ENCODE measurements around the gene ALCAM. TPM values are rescaled to one million over a fixed set of nuclear protein-coding genes. Genes with fewer than 3 reads are reported as not detected.
A peak's percentile ranks its signal among the peaks of the same experiment; 100 is the strongest.

Gene ALCAM
- total and polyA plus RNA-seq, 7 experiments from 2014 or later: 0.94 to 10.3 (median 3.4) TPM

GRCh38 chr3:105528955-105529354 is 162.2 kb downstream of the ALCAM start:
- DNase-seq: no peak
- ChIA-PET CTCF (interaction anchor here (0.7 to 1.2 kb wide), 2 partner anchors 9 to 12 kb away, joined by 3 to 4 read pairs; no protein-coding TSS in a partner anchor), POLR2A (no interaction called here)
- intact Hi-C loops (cut with micrococcal nuclease): loop anchor here in 1 of 2 donors (10.0 kb wide), 1 partner anchor 676 kb away; no protein-coding TSS in a partner anchor
- Histone ChIP-seq H3K27ac (ENCODE audit: low read depth, low read length) (no peak overlapping the region), H3K9me3 (ENCODE audit: control insufficient read depth in 2 of 3, low read length in 3 of 3) (no peaks in the 10 kb centered on the region), H3K27me3 (ENCODE audit: control insufficient read depth in 2 of 2, insufficient read depth in 2 of 2, low read length in 2 of 2) (no peaks in the 10 kb centered on the region), H3K4me3 (ENCODE audit: low read length) (no peak overlapping the region), H3K4me1 (ENCODE audit: control insufficient read depth in 2 of 2, insufficient read depth in 2 of 2, low read length in 2 of 2) (no peaks in the 10 kb centered on the region), H3K36me3 (ENCODE audit: control insufficient read depth in 2 of 3, insufficient read depth in 3 of 3, low read length in 3 of 3) (no peaks in the 10 kb centered on the region)
- Mint-ChIP-seq H3K9me3 (no peaks in the 10 kb centered on the region), H3K4me1 (peaks cover 0 to 13% (median 4%) of the 10 kb centered on the region in 7 donors), H3K36me3 (peaks cover 0 to 4% (median 0%) of the 10 kb centered on the region in 5 donors), H3K4me3 (no peak overlapping the region), H3K27ac (no peak overlapping the region), H3K27me3 (no peaks in the 10 kb centered on the region)
- no peak for ATAC-seq

- H3K36me3 Mint-ChIP-seq: peaks cover 0 to 4% (median 0%) of the 10 kb centered on the region in 5 donors
- no peaks in the 10 kb centered on the region for H3K9me3 Mint-ChIP-seq
- peaks cover 0 to 13% (median 4%) of the 10 kb centered on the region in 7 donors for H3K4me1 Mint-ChIP-seq
- intact Hi-C loops (cut with micrococcal nuclease): loop anchor here in 1 of 2 donors (10.0 kb wide), 1 partner anchor 675 kb away; no protein-coding TSS in a partner anchor
- Histone ChIP-seq H3K9me3 (ENCODE audit: control insufficient read depth in 2 of 3, low read length in 3 of 3) (no peaks in the 10 kb centered on the region), H3K4me3 (ENCODE audit: low read length) (no peak overlapping the region), H3K4me1 (ENCODE audit: control insufficient read depth in 2 of 2, insufficient read depth in 2 of 2, low read length in 2 of 2) (no peaks in the 10 kb centered on the region), H3K27me3 (ENCODE audit: control insufficient read depth in 2 of 2, insufficient read depth in 2 of 2, low read length in 2 of 2) (no peaks in the 10 kb centered on the region), H3K36me3 (ENCODE audit: control insufficient read depth in 2 of 3, insufficient read depth in 3 of 3, low read length in 3 of 3) (no peaks in the 10 kb centered on the region), H3K27ac (ENCODE audit: low read depth, low read length) (no peak overlapping the region)
- H3K27me3 Mint-ChIP-seq: no peaks in the 10 kb centered on the region
- no peak overlapping the region for H3K27ac Mint-ChIP-seq
- no peak overlapping the region for H3K4me3 Mint-ChIP-seq
- POLR2A ChIA-PET: no interaction called here
- ATAC-seq (no peak), DNase-seq (no peak)
- CTCF ChIA-PET: interaction anchor here (1.2 kb wide), 1 partner anchor 10 kb away, joined by 4 read pairs; no protein-coding TSS in a partner anchor
These were observed 162.7 kb downstream of the ALCAM start for GRCh38 chr3:105529456-105529855.

GRCh38 chr3:105532251-105532650 is 165.5 kb downstream of the ALCAM start:
- no peaks in the 10 kb centered on the region for H3K4me1 ChIP-seq (ENCODE audit: control insufficient read depth in 2 of 2, insufficient read depth in 2 of 2, low read length in 2 of 2)
- Mint-ChIP-seq H3K27me3 (no peaks in the 10 kb centered on the region), H3K36me3 (peaks cover 0 to 6% (median 5%) of the 10 kb centered on the region in 5 donors), H3K4me3 (no peak overlapping the region), H3K4me1 (peaks cover 0 to 6% (median 0%) of the 10 kb centered on the region in 7 donors), H3K27ac (peak overlapping the region in 1 of 9 donors; percentile 23), H3K9me3 (no peaks in the 10 kb centered on the region)
- no peak overlapping the region for H3K27ac ChIP-seq (ENCODE audit: low read depth, low read length)
- DNase-seq (no peak), ATAC-seq (no peak)
- ChIA-PET POLR2A (no interaction called here), CTCF (no interaction called here)
- no peaks in the 10 kb centered on the region for H3K9me3 ChIP-seq (ENCODE audit: control insufficient read depth in 2 of 3, low read length in 3 of 3)
- no peaks in the 10 kb centered on the region for H3K36me3 ChIP-seq (ENCODE audit: control insufficient read depth in 2 of 3, insufficient read depth in 3 of 3, low read length in 3 of 3)
- H3K4me3 ChIP-seq (ENCODE audit: low read length): no peak overlapping the region
- no peaks in the 10 kb centered on the region for H3K27me3 ChIP-seq (ENCODE audit: control insufficient read depth in 2 of 2, insufficient read depth in 2 of 2, low read length in 2 of 2)
- intact Hi-C loops (cut with micrococcal nuclease): no loop called here

GRCh38 chr3:105533960-105534359 is 167.3 kb downstream of the ALCAM start:
- intact Hi-C loops (cut with micrococcal nuclease): no loop called here
- no peak overlapping the region for H3K27ac Mint-ChIP-seq
- Histone ChIP-seq H3K4me1 (ENCODE audit: control insufficient read depth in 2 of 2, insufficient read depth in 2 of 2, low read length in 2 of 2) (no peaks in the 10 kb centered on the region), H3K27ac (ENCODE audit: low read depth, low read length) (no peak overlapping the region), H3K4me3 (ENCODE audit: low read length) (no peak overlapping the region), H3K36me3 (ENCODE audit: control insufficient read depth in 2 of 3, insufficient read depth in 3 of 3, low read length in 3 of 3) (no peaks in the 10 kb centered on the region), H3K9me3 (ENCODE audit: control insufficient read depth in 2 of 3, low read length in 3 of 3) (no peaks in the 10 kb centered on the region), H3K27me3 (ENCODE audit: control insufficient read depth in 2 of 2, insufficient read depth in 2 of 2, low read length in 2 of 2) (no peaks in the 10 kb centered on the region)
- H3K27me3 Mint-ChIP-seq: no peaks in the 10 kb centered on the region
- H3K4me3 Mint-ChIP-seq: no peak overlapping the region
- H3K36me3 Mint-ChIP-seq: peaks cover 0 to 8% (median 5%) of the 10 kb centered on the region in 5 donors
- H3K4me1 Mint-ChIP-seq: no peaks in the 10 kb centered on the region
- H3K9me3 Mint-ChIP-seq: no peaks in the 10 kb centered on the region
- CTCF ChIA-PET: interaction anchor here (0.6 to 0.9 kb wide), 2 partner anchors 16 to 985 kb away, joined by 3 read pairs; no protein-coding TSS in a partner anchor
- ATAC-seq (no peak), DNase-seq (no peak)
- POLR2A ChIA-PET: no interaction called here

- H3K4me1 Mint-ChIP-seq: no peaks in the 10 kb centered on the region
- H3K27me3 Mint-ChIP-seq: no peaks in the 10 kb centered on the region
- intact Hi-C loops (cut with micrococcal nuclease): no loop called here
- Histone ChIP-seq H3K4me1 (ENCODE audit: control insufficient read depth in 2 of 2, insufficient read depth in 2 of 2, low read length in 2 of 2) (no peaks in the 10 kb centered on the region), H3K36me3 (ENCODE audit: control insufficient read depth in 2 of 3, insufficient read depth in 3 of 3, low read length in 3 of 3) (no peaks in the 10 kb centered on the region), H3K27me3 (ENCODE audit: control insufficient read depth in 2 of 2, insufficient read depth in 2 of 2, low read length in 2 of 2) (no peaks in the 10 kb centered on the region), H3K4me3 (ENCODE audit: low read length) (no peak overlapping the region), H3K9me3 (ENCODE audit: control insufficient read depth in 2 of 3, low read length in 3 of 3) (no peaks in the 10 kb centered on the region), H3K27ac (ENCODE audit: low read depth, low read length) (no peak overlapping the region)
- no peak for ATAC-seq
- peaks cover 0 to 8% (median 5%) of the 10 kb centered on the region in 5 donors for H3K36me3 Mint-ChIP-seq
- no peak overlapping the region for H3K27ac Mint-ChIP-seq
- DNase-seq: no peak
- H3K9me3 Mint-ChIP-seq: no peaks in the 10 kb centered on the region
- no peak overlapping the region for H3K4me3 Mint-ChIP-seq
- CTCF ChIA-PET: interaction anchor here (0.6 to 0.9 kb wide), 2 partner anchors 17 to 985 kb away, joined by 3 read pairs; no protein-coding TSS in a partner anchor
- POLR2A ChIA-PET: no interaction called here
These were observed 167.8 kb downstream of the ALCAM start for GRCh38 chr3:105534491-105534890.

GRCh38 chr3:105537371-105538080 is 170.8 kb downstream of the ALCAM start:
- intact Hi-C loops (cut with micrococcal nuclease): no loop called here
- no peak for DNase-seq
- no peaks in the 10 kb centered on the region for H3K4me1 Mint-ChIP-seq
- H3K9me3 ChIP-seq (ENCODE audit: control insufficient read depth in 2 of 3, low read length in 3 of 3): no peaks in the 10 kb centered on the region
- no peaks in the 10 kb centered on the region for H3K36me3 ChIP-seq (ENCODE audit: control insufficient read depth in 2 of 3, insufficient read depth in 3 of 3, low read length in 3 of 3)
- no peak overlapping the region for H3K27ac ChIP-seq (ENCODE audit: low read depth, low read length)
- no peaks in the 10 kb centered on the region for H3K27me3 ChIP-seq (ENCODE audit: control insufficient read depth in 2 of 2, insufficient read depth in 2 of 2, low read length in 2 of 2)
- no peak for ATAC-seq
- CTCF ChIA-PET: no interaction called here
- no peaks in the 10 kb centered on the region for H3K27me3 Mint-ChIP-seq
- H3K4me1 ChIP-seq (ENCODE audit: control insufficient read depth in 2 of 2, insufficient read depth in 2 of 2, low read length in 2 of 2): no peaks in the 10 kb centered on the region
- H3K27ac Mint-ChIP-seq: no peak overlapping the region
- H3K9me3 Mint-ChIP-seq: no peaks in the 10 kb centered on the region
- POLR2A ChIA-PET: no interaction called here
- peaks cover 0 to 17% (median 4%) of the 10 kb centered on the region in 5 donors for H3K36me3 Mint-ChIP-seq
- H3K4me3 ChIP-seq (ENCODE audit: low read length): no peak overlapping the region
- no peak overlapping the region for H3K4me3 Mint-ChIP-seq

- Mint-ChIP-seq H3K4me3 (no peak overlapping the region), H3K9me3 (no peaks in the 10 kb centered on the region), H3K27me3 (no peaks in the 10 kb centered on the region), H3K4me1 (no peaks in the 10 kb centered on the region), H3K27ac (no peak overlapping the region), H3K36me3 (peaks cover 0 to 24% (median 5%) of the 10 kb centered on the region in 5 donors)
- Histone ChIP-seq H3K4me3 (ENCODE audit: low read length) (no peak overlapping the region), H3K4me1 (ENCODE audit: control insufficient read depth in 2 of 2, insufficient read depth in 2 of 2, low read length in 2 of 2) (no peaks in the 10 kb centered on the region), H3K27ac (ENCODE audit: low read depth, low read length) (no peak overlapping the region), H3K36me3 (ENCODE audit: control insufficient read depth in 2 of 3, insufficient read depth in 3 of 3, low read length in 3 of 3) (no peaks in the 10 kb centered on the region), H3K9me3 (ENCODE audit: control insufficient read depth in 2 of 3, low read length in 3 of 3) (no peaks in the 10 kb centered on the region), H3K27me3 (ENCODE audit: control insufficient read depth in 2 of 2, insufficient read depth in 2 of 2, low read length in 2 of 2) (no peaks in the 10 kb centered on the region)
- intact Hi-C loops (cut with micrococcal nuclease): no loop called here
- ChIA-PET POLR2A (no interaction called here), CTCF (no interaction called here)
- ATAC-seq (no peak), DNase-seq (no peak)
These were observed 171.8 kb downstream of the ALCAM start for GRCh38 chr3:105538483-105538882.
